ENCODE measurements around the gene HDHD3. TPM values are rescaled to one million over a fixed set of nuclear protein-coding genes. Genes with fewer than 3 reads are reported as not detected.
"Not testable (repeated sequence)": the region's sequence is repeated elsewhere in the genome, so short reads cannot be mapped to it uniquely, and the experiment has no call there.

Gene HDHD3
- total RNA-seq, 1 donor from 2014 or later: 10.7 TPM

DNA sequence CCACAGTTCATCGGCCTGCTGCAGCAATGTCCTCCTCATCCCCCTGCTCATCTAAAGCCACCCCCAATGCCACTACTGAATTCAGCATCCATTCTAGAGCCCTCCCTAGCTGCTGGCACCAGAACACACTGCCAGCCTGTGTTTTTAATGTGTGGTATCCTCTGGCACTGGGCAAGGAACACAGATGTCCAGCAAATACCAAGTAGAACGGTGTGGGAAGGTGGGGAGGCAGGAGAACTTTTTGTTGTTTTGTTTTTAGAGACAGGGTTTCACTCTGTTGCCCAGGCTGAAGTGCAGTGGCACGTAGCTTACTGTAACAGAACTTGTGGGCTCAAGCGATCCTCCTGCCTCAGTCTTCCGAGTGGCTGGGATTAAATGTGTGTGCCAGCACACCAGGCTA lies 4.7 kb downstream of the HDHD3 start:
- Mint-ChIP-seq H3K4me3 (ENCODE audit: unreplicated experiment) (no peak overlapping the region), H3K4me1 (ENCODE audit: low read depth) (peaks cover 6% of the 10 kb centered on the region), H3K27ac (ENCODE audit: unreplicated experiment) (no peak overlapping the region), H3K9me3 (ENCODE audit: low read depth) (no peaks in the 10 kb centered on the region), H3K27me3 (ENCODE audit: low read depth) (no peaks in the 10 kb centered on the region), H3K36me3 (ENCODE audit: low read depth) (peaks cover 3% of the 10 kb centered on the region)
- DNase-seq (ENCODE audit: low spot score): no peak
- TF ChIP-seq, protein P1, sequence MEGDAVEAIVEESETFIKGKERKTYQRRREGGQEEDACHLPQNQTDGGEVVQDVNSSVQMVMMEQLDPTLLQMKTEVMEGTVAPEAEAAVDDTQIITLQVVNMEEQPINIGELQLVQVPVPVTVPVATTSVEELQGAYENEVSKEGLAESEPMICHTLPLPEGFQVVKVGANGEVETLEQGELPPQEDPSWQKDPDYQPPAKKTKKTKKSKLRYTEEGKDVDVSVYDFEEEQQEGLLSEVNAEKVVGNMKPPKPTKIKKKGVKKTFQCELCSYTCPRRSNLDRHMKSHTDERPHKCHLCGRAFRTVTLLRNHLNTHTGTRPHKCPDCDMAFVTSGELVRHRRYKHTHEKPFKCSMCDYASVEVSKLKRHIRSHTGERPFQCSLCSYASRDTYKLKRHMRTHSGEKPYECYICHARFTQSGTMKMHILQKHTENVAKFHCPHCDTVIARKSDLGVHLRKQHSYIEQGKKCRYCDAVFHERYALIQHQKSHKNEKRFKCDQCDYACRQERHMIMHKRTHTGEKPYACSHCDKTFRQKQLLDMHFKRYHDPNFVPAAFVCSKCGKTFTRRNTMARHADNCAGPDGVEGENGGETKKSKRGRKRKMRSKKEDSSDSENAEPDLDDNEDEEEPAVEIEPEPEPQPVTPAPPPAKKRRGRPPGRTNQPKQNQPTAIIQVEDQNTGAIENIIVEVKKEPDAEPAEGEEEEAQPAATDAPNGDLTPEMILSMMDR (IDR thresholded peaks at IDR 0.05): no peak

DNA sequence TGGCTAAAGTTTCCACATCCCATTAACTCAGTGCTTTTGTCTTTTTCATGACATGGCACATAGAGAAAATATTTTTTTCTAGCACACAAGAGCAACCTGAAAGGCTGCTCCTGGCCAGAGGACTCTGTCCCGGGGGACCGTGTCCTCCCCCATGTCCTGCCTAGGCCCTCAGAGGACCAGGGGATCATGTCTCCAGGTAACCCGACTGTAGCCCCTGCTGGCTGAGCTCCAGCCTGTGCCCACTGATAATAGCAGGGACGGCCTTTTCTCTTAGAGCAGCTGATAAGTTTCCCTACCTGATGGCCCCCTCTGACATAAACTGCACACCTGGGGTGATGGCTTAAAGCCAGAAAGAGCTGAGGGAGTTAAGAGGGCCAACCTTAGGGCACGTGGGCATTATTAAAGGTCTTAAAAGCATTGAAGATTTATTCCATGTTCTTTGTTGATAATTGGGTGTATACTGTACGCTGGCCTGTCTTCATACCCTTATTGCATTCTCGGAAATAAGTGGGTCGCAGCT lies 5.9 kb downstream of the HDHD3 start:
- no peaks in the 10 kb centered on the region for H3K9me3 Mint-ChIP-seq (ENCODE audit: low read depth)
- TF ChIP-seq, protein P1 (IDR thresholded peaks at IDR 0.05): no peak
- no peaks in the 10 kb centered on the region for H3K27me3 Mint-ChIP-seq (ENCODE audit: low read depth)
- peaks cover 3% of the 10 kb centered on the region for H3K36me3 Mint-ChIP-seq (ENCODE audit: low read depth)
- no peak overlapping the region for H3K4me3 Mint-ChIP-seq (ENCODE audit: unreplicated experiment)
- H3K27ac Mint-ChIP-seq (ENCODE audit: unreplicated experiment): no peak overlapping the region
- no peak for DNase-seq (ENCODE audit: low spot score)
- peaks cover 6% of the 10 kb centered on the region for H3K4me1 Mint-ChIP-seq (ENCODE audit: low read depth)

DNA sequence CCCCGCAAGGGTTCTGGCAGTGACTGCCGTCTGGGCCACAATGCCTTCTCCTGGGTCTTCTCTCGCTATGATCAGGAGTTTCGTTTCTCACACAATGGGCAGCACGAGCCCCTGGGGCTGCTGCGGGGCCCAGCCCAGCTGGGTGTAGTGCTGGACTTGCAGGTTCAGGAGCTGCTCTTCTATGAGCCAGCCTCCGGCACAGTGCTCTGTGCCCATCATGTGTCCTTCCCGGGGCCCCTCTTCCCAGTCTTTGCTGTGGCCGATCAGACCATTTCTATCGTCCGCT lies 7.0 kb downstream of the HDHD3 start:
- Mint-ChIP-seq H3K27ac (ENCODE audit: unreplicated experiment) (no peak overlapping the region), H3K9me3 (ENCODE audit: low read depth) (no peaks in the 10 kb centered on the region), H3K4me1 (ENCODE audit: low read depth) (no peaks in the 10 kb centered on the region), H3K4me3 (ENCODE audit: unreplicated experiment) (no peak overlapping the region), H3K36me3 (ENCODE audit: low read depth) (peaks cover 3% of the 10 kb centered on the region), H3K27me3 (ENCODE audit: low read depth) (no peaks in the 10 kb centered on the region)
- TF ChIP-seq, protein P1 (IDR thresholded peaks at IDR 0.05): no peak
- DNase-seq (ENCODE audit: low spot score): no peak

DNA sequence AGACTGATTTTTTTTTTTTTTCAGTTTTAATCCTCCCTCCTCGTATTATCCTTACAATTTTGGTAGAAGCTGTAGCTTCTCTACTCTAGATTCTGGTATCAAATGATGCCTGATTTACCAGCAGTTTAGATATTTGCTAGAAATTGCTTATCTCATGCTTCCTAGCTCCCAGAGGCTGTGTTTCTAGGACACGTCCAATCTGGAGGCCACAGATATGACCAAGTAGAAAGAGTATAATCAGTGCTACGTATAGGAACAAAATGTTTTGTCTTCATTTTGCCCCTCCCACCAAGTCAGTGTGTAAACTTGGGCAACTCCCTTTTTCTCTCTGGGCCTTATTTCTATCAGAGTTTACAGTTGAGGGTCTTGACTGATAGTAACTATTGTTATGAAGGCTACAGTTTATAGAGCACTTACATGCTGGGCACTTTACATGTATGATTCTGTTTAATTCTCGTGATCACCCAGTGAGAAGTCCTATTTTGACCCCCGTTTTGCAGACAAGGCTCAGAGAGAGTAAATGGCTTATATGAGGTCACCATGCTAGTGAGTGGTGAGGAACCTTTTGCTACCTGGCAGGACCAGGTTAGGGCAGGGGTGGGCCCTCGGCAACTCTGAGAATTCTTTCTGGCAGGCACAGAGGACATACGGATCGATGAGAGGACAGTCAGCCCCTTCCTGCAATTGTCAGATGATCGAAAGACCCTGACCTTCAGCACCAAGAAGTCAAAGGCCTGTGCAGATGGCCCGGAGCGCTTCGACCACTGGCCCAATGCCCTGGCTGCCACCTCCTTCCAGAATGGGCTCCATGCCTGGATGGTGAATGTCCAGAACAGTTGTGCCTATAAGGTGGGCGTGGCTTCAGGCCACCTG lies 7.6 kb downstream of the HDHD3 start:
- TF ChIP-seq, protein P1 (IDR thresholded peaks at IDR 0.05): no peak
- no peak overlapping the region for H3K27ac Mint-ChIP-seq (ENCODE audit: unreplicated experiment)
- no peaks in the 10 kb centered on the region for H3K4me1 Mint-ChIP-seq (ENCODE audit: low read depth)

DNA sequence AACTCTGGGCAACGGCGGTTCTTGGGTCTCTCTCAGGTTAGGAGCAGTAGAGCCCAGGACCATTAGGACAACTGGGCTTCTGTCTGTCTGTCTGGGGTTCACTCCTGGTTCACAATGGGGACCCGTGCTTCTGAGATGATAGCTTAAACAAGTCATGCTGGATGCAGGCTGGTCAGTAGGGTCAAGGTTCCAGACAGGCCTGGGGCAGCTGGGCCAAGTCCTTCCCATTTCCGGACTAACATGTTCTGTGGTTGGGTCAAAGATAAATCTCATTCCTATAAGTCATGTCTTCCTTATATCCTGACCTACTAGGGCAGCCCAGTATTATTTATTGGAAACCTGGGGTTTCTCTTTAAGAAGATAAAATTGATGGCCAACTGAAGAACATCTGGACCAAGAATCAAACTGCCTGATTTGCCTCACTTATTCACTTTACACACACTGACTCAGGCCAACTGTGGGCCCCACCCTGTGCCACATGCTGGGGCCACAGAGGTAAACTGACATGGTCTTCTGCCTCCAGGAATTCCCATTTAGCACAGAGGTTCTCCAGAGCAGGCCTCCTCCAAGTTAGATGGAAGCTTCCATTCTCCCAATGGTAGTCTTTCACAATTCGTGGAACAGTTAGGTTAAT lies 8.3 kb downstream of the HDHD3 start:
- H3K4me1 Mint-ChIP-seq (ENCODE audit: low read depth): no peaks in the 10 kb centered on the region
- H3K27me3 Mint-ChIP-seq (ENCODE audit: low read depth): no peaks in the 10 kb centered on the region
- H3K4me3 Mint-ChIP-seq (ENCODE audit: unreplicated experiment): no peak overlapping the region
- TF ChIP-seq, protein P1 (IDR thresholded peaks at IDR 0.05): no peak
- H3K9me3 Mint-ChIP-seq (ENCODE audit: low read depth): no peaks in the 10 kb centered on the region
- peaks cover 3% of the 10 kb centered on the region for H3K36me3 Mint-ChIP-seq (ENCODE audit: low read depth)
- DNase-seq (ENCODE audit: low spot score): no peak
- H3K27ac Mint-ChIP-seq (ENCODE audit: unreplicated experiment): no peak overlapping the region

More for the DNA sequence above, 7.6 kb downstream of the HDHD3 start:
- H3K27me3 Mint-ChIP-seq (ENCODE audit: low read depth): no peaks in the 10 kb centered on the region
- H3K4me3 Mint-ChIP-seq (ENCODE audit: unreplicated experiment): no peak overlapping the region
- peaks cover 3% of the 10 kb centered on the region for H3K36me3 Mint-ChIP-seq (ENCODE audit: low read depth)
- no peaks in the 10 kb centered on the region for H3K9me3 Mint-ChIP-seq (ENCODE audit: low read depth)
- no peak for DNase-seq (ENCODE audit: low spot score)

DNA sequence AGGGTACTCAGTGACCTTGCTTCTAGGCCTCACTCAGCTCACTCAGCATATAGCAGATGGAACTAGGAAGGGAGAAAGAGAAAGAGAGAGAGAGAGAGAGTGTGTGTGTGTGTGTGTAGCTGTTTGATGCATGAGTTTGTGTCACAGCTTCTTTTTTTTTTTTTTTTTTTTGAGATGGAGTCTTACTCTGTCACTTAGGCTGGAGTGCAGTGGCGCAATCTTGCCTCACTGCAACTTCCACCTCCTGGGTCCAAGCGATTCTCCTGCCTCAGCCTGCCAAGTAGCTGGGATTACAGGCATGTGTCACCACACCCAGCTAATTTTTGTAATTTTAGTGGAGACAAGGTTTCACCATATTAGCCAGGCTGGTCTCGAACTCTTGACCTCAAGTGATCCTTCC lies 11.1 kb downstream of the HDHD3 start:
- not testable (repeated sequence) for DNase-seq (ENCODE audit: low spot score); H3K27me3 Mint-ChIP-seq (ENCODE audit: low read depth); H3K27ac Mint-ChIP-seq (ENCODE audit: unreplicated experiment); H3K9me3 Mint-ChIP-seq (ENCODE audit: low read depth); H3K36me3 Mint-ChIP-seq (ENCODE audit: low read depth); H3K4me3 Mint-ChIP-seq (ENCODE audit: unreplicated experiment)
- peaks cover 13% of the 10 kb centered on the region for H3K4me1 Mint-ChIP-seq (ENCODE audit: low read depth)
